Smooth muscle cell of bladder (primary cell): ENCODE measurements around the gene C12orf57. TPM values are rescaled to one million over a fixed set of nuclear protein-coding genes. Genes with fewer than 3 reads are reported as not detected.

Experiments
- total RNA-seq: library from RNA; depleted of rRNA; stranded (reverse); fragments of >200 nt; gene quantifications from 2 replicates; pipeline ENCODE4 v1.2.3, GENCODE V29; 2014

Gene C12orf57
- 170 and 215 TPM in 2 replicates for total RNA-seq

GRCh38 chr12:6943722-6944380 lies at the start of gene C12orf57, which contains the start of gene RNU7-1:
Gene C12orf57, plus strand, starts transcription at chr12:6944022. Its CDS starts 100 bp downstream, at chr12:6944122.
Gene RNU7-1, plus strand, starts transcription at chr12:6943816.

GRCh38 chr12:6904280-6905276 lies 39.2 kb upstream of the C12orf57 start, which contains the start of gene LRRC23:
Gene LRRC23, plus strand, starts transcription at chr12:6904822. Its CDS starts 812 bp downstream, at chr12:6905634.

GRCh38 chr12:6914246-6914946 lies 29.4 kb upstream of the C12orf57 start, which contains the start of gene ENO2:
Gene ENO2, plus strand, starts transcription at chr12:6914580. Its CDS starts 1,253 bp downstream, at chr12:6915833.

GRCh38 chr12:6927379-6928021 lies 16.3 kb upstream of the C12orf57 start, which contains the start of gene ATN1:
Gene ATN1, plus strand, starts transcription at chr12:6927959. Its CDS starts 6,043 bp downstream, at chr12:6934002.

GRCh38 chr12:6950811-6951540 lies 7.2 kb downstream of the C12orf57 start, which contains the start of gene PTPN6:
Gene PTPN6, plus strand, starts transcription at chr12:6951356. Its CDS starts 157 bp downstream, at chr12:6951513.

Other genes starting within 250 kb of the C12orf57 start
- gene PIANP, start 243.2 kb upstream of the C12orf57 start, total RNA-seq, result 0.09 TPM in 1 of 2 replicates, not detected in the other
- gene COPS7A, start 220.0 kb upstream of the C12orf57 start, total RNA-seq, result 78.9 and 89.7 TPM in 2 replicates
- 106 and 115 TPM in 2 replicates for gene MLF2, start 190.9 kb upstream of the C12orf57 start, total RNA-seq
- gene PTMS, start 177.7 kb upstream of the C12orf57 start, total RNA-seq, result 18.7 and 28.0 TPM in 2 replicates
- 0.14 and 0.18 TPM in 2 replicates for gene LAG3, start 171.5 kb upstream of the C12orf57 start, total RNA-seq
- 0.28 and 0.43 TPM in 2 replicates for gene CD4, start 154.5 kb upstream of the C12orf57 start, total RNA-seq
- gene GPR162, start 122.2 kb upstream of the C12orf57 start, total RNA-seq, result 2.8 and 3.0 TPM in 2 replicates
- 78.9 and 105 TPM in 2 replicates for gene P3H3, start 115.6 kb upstream of the C12orf57 start, total RNA-seq
- 0.92 and 1.3 TPM in 2 replicates for gene GNB3, start 103.1 kb upstream of the C12orf57 start, total RNA-seq
- 2.0 and 2.1 TPM in 2 replicates for gene CDCA3, start 92.7 kb upstream of the C12orf57 start, total RNA-seq
- 71.1 and 76.5 TPM in 2 replicates for gene USP5, start 91.9 kb upstream of the C12orf57 start, total RNA-seq
- 1,608 and 1,630 TPM in 2 replicates for gene TPI1, start 76.5 kb upstream of the C12orf57 start, total RNA-seq
- gene SPSB2, start 70.7 kb upstream of the C12orf57 start, total RNA-seq, result 6.5 and 6.7 TPM in 2 replicates
- gene LRRC23, start 39.2 kb upstream of the C12orf57 start, total RNA-seq, result 9.5 and 14.1 TPM in 2 replicates
- gene ENO2, start 29.4 kb upstream of the C12orf57 start, total RNA-seq, result 11.7 and 44.1 TPM in 2 replicates
- 5.0 and 7.5 TPM in 2 replicates for gene ATN1, start 16.1 kb upstream of the C12orf57 start, total RNA-seq
- gene RNU7-1, start 206 bp upstream of the C12orf57 start, total RNA-seq, result not detected in 2 replicates
- under 0.01 and 0.09 TPM in 2 replicates for gene PTPN6, start 7.3 kb downstream of the C12orf57 start, total RNA-seq
- gene PHB2, start 26.6 kb downstream of the C12orf57 start, total RNA-seq, result 147 and 183 TPM in 2 replicates
- gene EMG1, start 26.9 kb downstream of the C12orf57 start, total RNA-seq, result 32.4 and 39.4 TPM in 2 replicates
- 13.8 and 17.2 TPM in 2 replicates for gene LPCAT3, start 74.5 kb downstream of the C12orf57 start, total RNA-seq
- gene C1S, start 116.7 kb downstream of the C12orf57 start, total RNA-seq, result 545 and 658 TPM in 2 replicates
- gene C1R, start 148.4 kb downstream of the C12orf57 start, total RNA-seq, result 197 and 242 TPM in 2 replicates
- gene C1RL, start 165.2 kb downstream of the C12orf57 start, total RNA-seq, result 41.5 and 51.9 TPM in 2 replicates
- not detected in 2 replicates for gene RBP5, start 184.9 kb downstream of the C12orf57 start, total RNA-seq
- 11.5 and 13.7 TPM in 2 replicates for gene CLSTN3, start 186.3 kb downstream of the C12orf57 start, total RNA-seq
- gene PEX5, start 245.7 kb downstream of the C12orf57 start, total RNA-seq, result 29.7 and 32.4 TPM in 2 replicates